Gastrocnemius medialis (tissue), 4 donors: ENCODE results near the gene LRRC2.

Source experiments
- POLR2A ChIP-seq, 2 donors: fragments of 450-650 bp; IDR thresholded peaks; one replicate each; pipeline ENCODE4 v1.6.1; 2017; ENCODE audit warnings: antibody characterized with exemption in 2 of 2, mild to moderate bottlenecking in 2 of 2, moderate library complexity in 2 of 2
- TF ChIP-seq, protein P1 (sequence below), 5 experiments: fragments of 450-650 bp in 3 of 5; fragments of 200-600 bp in 2 of 5; sonication (generic) in 2 of 5; IDR thresholded peaks in 4 of 5; conservative IDR thresholded peaks in 1 of 5; 1 replicate in 4 of 5; 2 replicates in 1 of 5; pipeline ENCODE4 v1.5.1; 2016 to 2019; ENCODE audit warnings: antibody characterized with exemption in 5 of 5, mild to moderate bottlenecking in 3 of 5, moderate library complexity in 3 of 5

DNA sequence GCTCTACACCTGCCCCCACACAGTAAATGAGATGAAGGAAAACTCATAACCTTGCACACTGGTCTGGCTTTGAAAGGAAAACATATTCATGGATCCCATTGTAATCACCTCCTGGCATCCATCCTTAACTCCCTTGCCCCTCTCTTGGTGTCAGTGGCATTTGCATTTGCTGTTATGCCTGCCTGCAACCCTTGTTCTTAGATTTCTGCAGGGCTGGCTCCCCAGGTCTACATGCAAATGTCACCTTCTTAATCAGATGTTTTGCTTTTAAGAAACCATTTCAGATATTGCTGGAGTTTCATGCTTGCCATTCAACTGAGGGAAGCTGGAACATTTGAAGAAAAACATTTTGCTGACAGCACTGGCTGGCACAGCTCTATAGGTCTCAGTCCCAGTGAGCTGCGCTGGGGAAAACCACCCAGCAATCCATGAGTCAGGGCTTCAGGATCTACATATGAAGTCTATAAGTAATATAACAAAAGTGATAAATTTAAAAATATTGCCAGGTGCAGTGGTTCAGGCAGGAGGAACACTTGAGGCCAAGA, 19.1 kb downstream of the LRRC2 start:
- TF ChIP-seq, protein P1, sequence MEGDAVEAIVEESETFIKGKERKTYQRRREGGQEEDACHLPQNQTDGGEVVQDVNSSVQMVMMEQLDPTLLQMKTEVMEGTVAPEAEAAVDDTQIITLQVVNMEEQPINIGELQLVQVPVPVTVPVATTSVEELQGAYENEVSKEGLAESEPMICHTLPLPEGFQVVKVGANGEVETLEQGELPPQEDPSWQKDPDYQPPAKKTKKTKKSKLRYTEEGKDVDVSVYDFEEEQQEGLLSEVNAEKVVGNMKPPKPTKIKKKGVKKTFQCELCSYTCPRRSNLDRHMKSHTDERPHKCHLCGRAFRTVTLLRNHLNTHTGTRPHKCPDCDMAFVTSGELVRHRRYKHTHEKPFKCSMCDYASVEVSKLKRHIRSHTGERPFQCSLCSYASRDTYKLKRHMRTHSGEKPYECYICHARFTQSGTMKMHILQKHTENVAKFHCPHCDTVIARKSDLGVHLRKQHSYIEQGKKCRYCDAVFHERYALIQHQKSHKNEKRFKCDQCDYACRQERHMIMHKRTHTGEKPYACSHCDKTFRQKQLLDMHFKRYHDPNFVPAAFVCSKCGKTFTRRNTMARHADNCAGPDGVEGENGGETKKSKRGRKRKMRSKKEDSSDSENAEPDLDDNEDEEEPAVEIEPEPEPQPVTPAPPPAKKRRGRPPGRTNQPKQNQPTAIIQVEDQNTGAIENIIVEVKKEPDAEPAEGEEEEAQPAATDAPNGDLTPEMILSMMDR (IDR thresholded peaks at IDR 0.05 in 4 of 5, conservative IDR thresholded peaks at IDR 0.05 in 1 of 5) = no peak
- no peak for TF ChIP-seq POLR2A (IDR thresholded peaks at IDR 0.05)
